A172 (cell line): Measurements from ENCODE around the gene VSTM2B. TPM values are rescaled to one million over a fixed set of nuclear protein-coding genes. Genes with fewer than 3 reads are reported as not detected.

ENCODE experiments used
- DNase-seq: peaks from one replicate; pipeline ENCODE4 v3.0.0-alpha.2; 2015; ENCODE audit warnings: low spot score
- total RNA-seq: library from RNA; depleted of rRNA; stranded (reverse); fragments of >200 nt; shearing (Covaris generic); gene quantifications from 2 replicates; pipeline ENCODE4 v1.2.3, GENCODE V29; 2014

Gene VSTM2B
- total RNA-seq, 1 experiment from 2014 or later, result not detected

GRCh38 chr19:29495901-29496441, 29.8 kb upstream of the VSTM2B start:
- DNase-seq, result no peak

GRCh38 chr19:29497241-29497640, 28.6 kb upstream of the VSTM2B start:
- DNase-seq, result no peak

- no peak for DNase-seq
Measured at GRCh38 chr19:29497686-29498436, 27.9 kb upstream of the VSTM2B start.

- DNase-seq, result no peak
Measured at GRCh38 chr19:29499261-29499920, 26.4 kb upstream of the VSTM2B start.

- no peak for DNase-seq
Measured at GRCh38 chr19:29499921-29500590, 25.7 kb upstream of the VSTM2B start.

- no peak for DNase-seq
Measured at GRCh38 chr19:29501816-29502580, 23.8 kb upstream of the VSTM2B start.

GRCh38 chr19:29502581-29502850, 23.3 kb upstream of the VSTM2B start:
- DNase-seq, result no peak

GRCh38 chr19:29503140-29503758, 22.5 kb upstream of the VSTM2B start:
- DNase-seq, result no peak

- DNase-seq, result no peak
Measured at GRCh38 chr19:29503785-29504184, 22.0 kb upstream of the VSTM2B start.

GRCh38 chr19:29504454-29504853, 21.3 kb upstream of the VSTM2B start:
- no peak for DNase-seq

GRCh38 chr19:29505097-29505824, 20.5 kb upstream of the VSTM2B start:
- DNase-seq, result no peak

GRCh38 chr19:29506619-29506911, 19.2 kb upstream of the VSTM2B start:
- no peak for DNase-seq

GRCh38 chr19:29507081-29507860, 18.5 kb upstream of the VSTM2B start:
- no peak for DNase-seq

GRCh38 chr19:29508181-29508580, 17.6 kb upstream of the VSTM2B start:
- no peak for DNase-seq

- DNase-seq, result no peak
Measured at GRCh38 chr19:29509456-29509855, 16.3 kb upstream of the VSTM2B start.

- no peak for DNase-seq
Measured at GRCh38 chr19:29510701-29511265, 15.0 kb upstream of the VSTM2B start.

GRCh38 chr19:29511768-29512167, 14.0 kb upstream of the VSTM2B start:
- DNase-seq, result no peak

- no peak for DNase-seq
Measured at GRCh38 chr19:29512748-29513147, 13.0 kb upstream of the VSTM2B start.

- no peak for DNase-seq
Measured at GRCh38 chr19:29514525-29515232, 11.1 kb upstream of the VSTM2B start.
